Measurements from ENCODE around the gene GBE1. TPM values are rescaled to one million over a fixed set of nuclear protein-coding genes. Genes with fewer than 3 reads are reported as not detected.
A peak's percentile ranks its signal among the peaks of the same experiment; 100 is the strongest.

Gene GBE1
- total and polyA plus RNA-seq, 12 donors, result 16.0 to 104 (median 82.4) TPM

DNA sequence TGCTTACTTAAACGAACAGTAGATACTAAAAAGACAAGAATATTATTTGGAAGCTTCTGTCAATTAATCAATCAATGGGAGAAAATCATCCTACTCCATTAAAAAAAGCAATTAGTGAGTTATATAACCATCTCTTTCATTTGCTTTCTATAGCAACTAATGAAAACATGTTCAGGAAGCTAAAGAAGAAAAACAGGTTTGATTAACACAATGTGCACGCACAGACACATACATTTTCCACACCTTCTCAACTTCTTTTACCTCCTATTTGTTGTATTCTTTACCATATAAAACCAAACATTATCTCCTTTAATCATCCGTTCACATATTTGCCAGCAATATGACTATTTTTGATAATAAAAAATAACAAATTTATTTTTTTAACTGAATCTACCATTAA is 111.3 kb downstream of the GBE1 start:
- H3K4me3 ChIP-seq, result no peak overlapping the region
- no peaks in the 10 kb centered on the region for H3K27me3 ChIP-seq
- intact Hi-C loops (cut with DNase I), result no loop called here
- H3K36me3 ChIP-seq (replicated peaks in 1 of 2), result no peaks in the 10 kb centered on the region
- H3K27ac ChIP-seq, result no peak overlapping the region
- no peak for DNase-seq
- no peaks in the 10 kb centered on the region for H3K9me3 ChIP-seq (replicated peaks in 1 of 3)
- WGBS, 4 donors, result 89 to 95% (median 93%) methylated on average over 3 of the region's 3 CpGs
- peaks cover 0 to 7% of the 10 kb centered on the region in 2 donors for H3K4me1 ChIP-seq (replicated peaks in 1 of 2)
- no peak for TF ChIP-seq CTCF (IDR thresholded peaks at IDR 0.05)
- no peak for TF ChIP-seq POLR2A (IDR thresholded peaks at IDR 0.05)

DNA sequence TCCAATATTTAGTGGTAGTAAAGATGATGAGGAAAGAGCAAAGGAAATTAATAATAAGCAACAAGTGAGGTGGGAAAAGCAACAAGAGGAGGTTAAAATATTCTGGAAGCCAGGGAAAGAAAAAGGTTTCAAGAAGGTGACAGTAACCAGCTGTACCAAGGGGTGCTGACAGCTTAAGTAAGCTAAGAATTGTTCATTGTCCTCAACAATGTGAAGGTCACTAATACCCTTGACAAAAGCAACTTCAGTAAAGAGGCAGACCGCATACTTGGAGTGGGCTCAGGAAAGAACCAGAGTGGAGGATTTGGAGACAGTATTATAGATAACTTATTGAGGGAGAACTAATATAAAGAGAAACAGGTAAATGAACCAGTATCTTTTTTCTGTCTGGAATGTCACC is 116.2 kb downstream of the GBE1 start:
- Histone ChIP-seq H3K4me3 (no peak overlapping the region), H3K27ac (no peak overlapping the region), H3K4me1 (replicated peaks in 1 of 2) (no peaks in the 10 kb centered on the region), H3K36me3 (replicated peaks in 1 of 2) (no peaks in the 10 kb centered on the region), H3K27me3 (no peaks in the 10 kb centered on the region), H3K9me3 (replicated peaks in 1 of 3) (no peaks in the 10 kb centered on the region)
- no peak for DNase-seq
- TF ChIP-seq POLR2A (IDR thresholded peaks at IDR 0.05), result no peak
- intact Hi-C loops (cut with DNase I), result no loop called here
- WGBS, 4 donors, result 93 to 98% (median 94%) methylated on average over 1 of the region's 1 CpG

GRCh38 chr3:81643721-81644120 is 117.7 kb downstream of the GBE1 start:
- no peaks in the 10 kb centered on the region for H3K36me3 ChIP-seq (replicated peaks in 1 of 2)
- intact Hi-C loops (cut with DNase I), result no loop called here
- TF ChIP-seq CTCF (IDR thresholded peaks at IDR 0.05), result peak; percentile 8 to 60 (median 44)
- no peak for TF ChIP-seq POLR2A (IDR thresholded peaks at IDR 0.05)
- WGBS, 4 donors, result 76 to 86% (median 83%) methylated on average over 2 of the region's 2 CpGs
- no peaks in the 10 kb centered on the region for H3K4me1 ChIP-seq (replicated peaks in 1 of 2)
- no peaks in the 10 kb centered on the region for H3K27me3 ChIP-seq
- no peak overlapping the region for H3K4me3 ChIP-seq
- no peaks in the 10 kb centered on the region for H3K9me3 ChIP-seq (replicated peaks in 1 of 3)
- no peak overlapping the region for H3K27ac ChIP-seq
- peak in 3 of 7 donors; percentile 15 to 23 (median 21) for DNase-seq

DNA sequence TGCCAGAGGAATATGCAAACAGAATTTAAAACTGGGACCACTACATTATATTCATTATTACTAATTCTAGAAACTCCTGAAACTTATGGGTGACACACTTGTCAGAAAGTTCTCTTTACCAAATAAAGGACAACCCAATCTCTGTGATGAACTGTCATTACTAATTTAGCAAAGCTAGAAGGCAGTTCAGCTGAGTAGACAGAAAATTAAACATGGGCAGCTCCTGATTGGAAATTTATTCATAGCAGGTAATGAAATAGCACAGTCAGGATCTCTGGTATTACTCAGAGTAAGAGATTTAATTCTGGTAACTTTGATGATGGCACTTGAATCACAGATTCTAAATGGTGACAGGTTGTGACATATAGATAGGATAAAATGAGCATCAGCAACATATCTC is 123.0 kb downstream of the GBE1 start:
- Histone ChIP-seq H3K36me3 (replicated peaks in 1 of 2) (no peaks in the 10 kb centered on the region), H3K27ac (no peak overlapping the region), H3K9me3 (replicated peaks in 1 of 3) (no peaks in the 10 kb centered on the region), H3K4me3 (no peak overlapping the region), H3K27me3 (no peaks in the 10 kb centered on the region), H3K4me1 (replicated peaks in 1 of 2) (no peaks in the 10 kb centered on the region)
- intact Hi-C loops (cut with DNase I), result no loop called here
- TF ChIP-seq CTCF (IDR thresholded peaks at IDR 0.05) (no peak), POLR2A (IDR thresholded peaks at IDR 0.05) (no peak)
- no peak for DNase-seq

GRCh38 chr3:81632659-81633058 is 128.8 kb downstream of the GBE1 start:
- no peaks in the 10 kb centered on the region for H3K4me1 ChIP-seq (replicated peaks in 1 of 2)
- intact Hi-C loops (cut with DNase I), result no loop called here
- WGBS, 4 donors, result 93 to 100% (median 94%) methylated on average over 2 of the region's 2 CpGs

More at GRCh38 chr3:81632659-81633058, 128.8 kb downstream of the GBE1 start:
- TF ChIP-seq POLR2A (IDR thresholded peaks at IDR 0.05) (no peak), CTCF (IDR thresholded peaks at IDR 0.05) (no peak)
- no peak overlapping the region for H3K4me3 ChIP-seq
- H3K9me3 ChIP-seq (replicated peaks in 1 of 3), result no peaks in the 10 kb centered on the region
- no peak overlapping the region for H3K27ac ChIP-seq
- no peaks in the 10 kb centered on the region for H3K36me3 ChIP-seq (replicated peaks in 1 of 2)
- no peak for DNase-seq
- no peaks in the 10 kb centered on the region for H3K27me3 ChIP-seq

All from adrenal gland (tissue), 12 donors.